Measurements from ENCODE around the gene IL11RA.
A peak's percentile ranks its signal among the peaks of the same experiment; 100 is the strongest.
"Not testable (repeated sequence)": the region's sequence is repeated elsewhere in the genome, so short reads cannot be mapped to it uniquely, and the experiment has no call there.

Gene IL11RA

GRCh38 chr9:34630402-34631154, 21.4 kb upstream of the IL11RA start:
- no peak for DNase-seq

GRCh38 chr9:34633166-34633565, 18.8 kb upstream of the IL11RA start:
- DNase-seq, result no peak

GRCh38 chr9:34633851-34634550, 18.0 kb upstream of the IL11RA start:
- DNase-seq, result peak; percentile 3

GRCh38 chr9:34634551-34635248, 17.3 kb upstream of the IL11RA start:
- DNase-seq, result no peak

GRCh38 chr9:34635556-34635955, 16.4 kb upstream of the IL11RA start:
- no peak for DNase-seq

GRCh38 chr9:34636791-34637355, 15.1 kb upstream of the IL11RA start:
- no peak for DNase-seq

GRCh38 chr9:34637356-34638137, 14.4 kb upstream of the IL11RA start, which contains the start of gene SIGMAR1:
Gene SIGMAR1 (minus strand): TSS chr9:34637787. CDS start chr9:34637697, 90 bp downstream.
- peak; percentile 49 for DNase-seq

- no peak for DNase-seq
Measured at GRCh38 chr9:34638138-34638445, 13.9 kb upstream of the IL11RA start.

GRCh38 chr9:34639322-34639721, 12.7 kb upstream of the IL11RA start:
- not testable (repeated sequence) for DNase-seq

GRCh38 chr9:34642679-34643078, 9.3 kb upstream of the IL11RA start:
- no peak for DNase-seq

- DNase-seq, result no peak
Measured at GRCh38 chr9:34644766-34645314, 7.1 kb upstream of the IL11RA start.

- peak; percentile 37 for DNase-seq
Measured at GRCh38 chr9:34646211-34647083, 5.5 kb upstream of the IL11RA start, which contains the start of gene GALT. Gene GALT (plus strand): TSS chr9:34646675. CDS start chr9:34646705, 30 bp downstream.

GRCh38 chr9:34647084-34647403, 4.9 kb upstream of the IL11RA start:
- DNase-seq, result no peak

GRCh38 chr9:34647651-34648050, 4.3 kb upstream of the IL11RA start:
- no peak for DNase-seq

- no peak for DNase-seq
Measured at GRCh38 chr9:34648673-34649072, 3.3 kb upstream of the IL11RA start.

GRCh38 chr9:34650816-34651215, 1.2 kb upstream of the IL11RA start:
- no peak for DNase-seq

- DNase-seq, result no peak
Measured at GRCh38 chr9:34651321-34651720, 664 bp upstream of the IL11RA start.

- no peak for DNase-seq
Measured at GRCh38 chr9:34652602-34653000, 616 bp downstream of the IL11RA start.

- DNase-seq, result no peak
Measured at GRCh38 chr9:34653151-34654072, 1.4 kb downstream of the IL11RA start.

- DNase-seq, result no peak
Measured at GRCh38 chr9:34654323-34655051, 2.5 kb downstream of the IL11RA start.
